Esophagus mucosa (tissue), 1 donor: Measurements from ENCODE around the gene KCNE4. TPM values are rescaled to one million over a fixed set of nuclear protein-coding genes. Genes with fewer than 3 reads are reported as not detected.

Experiments
- ATAC-seq: fragments of 200-7000 bp; cut with Tn5 transposase; one replicate; pipeline ENCODE4 v1.9.1; 2020
- total RNA-seq: library from RNA; stranded (reverse); gene quantifications from one replicate; pipeline ENCODE4 v1.2.4, GENCODE V29; 2023
- donor health status: DM: yes; HTN: yes; CAD: no.

The KCNE4 gene
- total RNA-seq, 1 donor from 2014 or later = 0.12 TPM

DNA sequence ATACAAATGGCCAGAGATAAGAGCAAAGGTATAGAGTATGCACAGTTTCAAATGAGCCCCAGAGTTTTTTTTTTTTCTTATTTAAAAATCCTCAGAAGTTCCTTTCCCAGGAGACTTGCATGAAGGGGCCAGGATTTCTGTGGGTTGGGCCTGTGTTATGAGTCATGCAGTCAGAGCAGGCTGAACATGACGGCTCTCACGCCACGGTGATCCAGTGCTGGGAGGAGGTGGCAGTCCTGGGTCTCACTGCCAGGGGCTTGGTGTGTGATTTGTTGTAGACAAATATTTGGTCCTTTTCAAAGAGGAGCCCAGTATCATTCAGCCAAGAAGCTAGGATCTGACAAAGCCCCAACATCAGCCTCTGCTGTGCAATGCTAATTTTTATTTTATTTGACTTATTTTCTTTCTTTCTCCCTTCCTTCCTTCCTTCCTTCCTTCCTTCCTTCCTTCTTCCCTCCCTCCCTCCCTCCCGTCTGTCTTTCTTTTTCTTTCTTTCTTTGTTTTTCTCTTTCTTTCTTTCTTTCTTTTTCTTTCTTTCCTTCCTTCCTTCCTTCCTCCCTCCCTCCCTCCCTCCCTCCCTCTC, 10.4 kb upstream of the KCNE4 start:
- ATAC-seq = peak; percentile 79

DNA sequence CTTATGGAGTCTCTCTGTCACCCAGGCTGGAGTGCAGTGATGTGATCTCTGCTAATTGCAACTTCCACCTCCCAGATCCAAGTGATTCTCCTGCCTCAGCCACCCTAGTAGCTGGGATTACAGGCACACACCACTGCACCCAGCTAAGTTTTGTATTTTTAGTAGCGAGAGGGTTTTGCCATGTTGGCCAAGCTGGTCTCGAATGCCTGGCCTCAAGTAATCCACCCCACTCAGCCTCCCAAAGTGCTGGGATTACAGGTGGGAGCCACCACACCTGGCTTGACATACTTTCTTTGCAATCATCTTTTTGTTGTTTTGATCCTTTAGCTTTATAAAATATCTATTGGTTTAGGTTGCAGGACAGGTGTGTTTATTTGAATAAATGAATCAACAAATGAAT, 9.7 kb upstream of the KCNE4 start:
- ATAC-seq = no peak

DNA sequence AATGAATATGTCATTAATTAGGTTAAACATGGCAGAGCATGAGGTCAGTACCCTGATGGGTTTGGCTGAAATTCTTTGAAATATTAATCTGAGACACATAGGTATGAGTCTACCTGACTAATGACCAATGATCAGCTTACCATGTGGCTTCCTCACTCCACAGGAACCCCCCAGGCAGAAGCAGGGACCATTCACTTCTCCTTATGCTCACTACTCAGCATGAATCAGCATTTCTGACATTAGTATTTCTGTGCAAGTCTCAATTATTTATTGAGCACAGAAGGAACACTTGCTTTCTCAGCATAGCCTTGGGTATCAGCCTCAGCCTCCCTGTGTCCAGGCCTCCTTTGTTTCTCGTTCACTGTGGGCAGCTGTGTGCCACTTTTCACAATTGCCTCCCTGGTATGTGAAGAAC, 9.3 kb upstream of the KCNE4 start:
- ATAC-seq = peak; percentile 29

DNA sequence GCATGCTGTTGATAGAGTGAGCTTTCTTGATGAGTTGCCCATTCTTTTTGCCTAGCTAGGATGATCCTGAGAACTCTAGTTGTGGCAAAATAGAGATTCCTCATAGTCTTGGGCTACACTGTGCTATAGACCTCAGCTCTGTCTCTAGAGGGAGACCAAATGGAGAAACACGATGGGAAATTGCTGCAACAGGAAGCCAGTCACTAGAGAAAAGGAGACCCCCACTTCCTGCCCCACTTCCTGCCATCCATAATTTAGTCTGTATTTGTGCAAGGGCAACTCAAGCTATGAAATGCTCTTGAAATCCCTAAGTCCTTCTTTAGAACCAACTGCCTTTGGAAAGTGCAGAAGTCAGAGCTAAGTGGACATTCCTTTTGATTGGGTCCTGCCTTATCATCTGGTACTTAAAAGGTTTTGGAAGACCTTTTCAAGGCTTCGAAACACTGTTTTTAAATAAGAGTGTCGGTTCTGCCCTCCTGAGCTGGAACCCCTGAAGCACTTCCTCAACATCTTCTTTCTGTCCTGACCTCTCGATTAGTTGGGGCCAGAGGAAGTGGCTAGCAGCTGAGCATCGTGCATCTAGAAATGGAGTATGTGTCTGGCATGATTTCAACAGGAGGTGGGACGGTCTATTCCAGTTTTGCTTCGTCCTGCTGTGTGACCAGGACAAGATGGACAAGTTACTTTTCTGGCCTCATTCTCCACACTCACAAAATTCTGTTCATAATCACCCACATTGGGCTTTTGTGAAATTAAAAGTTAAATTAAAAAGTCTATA, 8.6 kb upstream of the KCNE4 start:
- ATAC-seq = no peak

DNA sequence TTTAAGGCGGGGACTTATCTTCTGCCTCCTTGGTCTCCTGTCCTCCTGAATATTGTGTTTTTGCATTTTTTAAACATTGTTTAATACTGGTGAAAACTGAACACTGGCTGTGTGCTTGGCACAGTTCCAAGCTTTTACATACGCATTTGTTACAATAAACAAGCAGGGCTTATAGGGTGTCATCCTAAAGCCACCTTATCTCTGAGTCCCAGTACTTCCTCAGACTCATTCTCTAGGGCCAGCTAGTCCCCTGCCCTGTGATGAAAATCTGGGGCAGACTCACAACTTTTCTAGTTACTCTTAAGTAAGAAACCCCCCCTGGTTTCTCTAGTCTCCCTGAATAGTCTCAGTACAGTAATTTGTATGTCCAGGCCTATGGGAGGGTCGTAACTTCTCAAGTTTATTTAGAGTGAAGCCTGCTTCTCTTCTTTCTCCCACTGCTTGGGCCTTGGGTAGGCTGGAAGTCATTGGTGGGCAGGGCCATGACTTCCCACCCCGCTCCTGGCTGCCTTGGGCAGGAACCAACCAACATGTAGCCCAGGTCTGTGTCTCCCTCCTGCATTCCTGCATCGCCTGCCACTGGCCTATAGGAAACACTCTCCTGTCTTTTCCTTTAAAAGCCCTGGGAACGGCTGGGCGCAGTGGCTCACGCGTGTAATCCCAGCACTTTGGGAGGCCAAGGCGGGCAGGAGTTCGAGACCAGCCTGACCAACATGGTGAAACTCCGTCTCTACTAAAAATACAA, 7.7 kb upstream of the KCNE4 start:
- no peak for ATAC-seq

DNA sequence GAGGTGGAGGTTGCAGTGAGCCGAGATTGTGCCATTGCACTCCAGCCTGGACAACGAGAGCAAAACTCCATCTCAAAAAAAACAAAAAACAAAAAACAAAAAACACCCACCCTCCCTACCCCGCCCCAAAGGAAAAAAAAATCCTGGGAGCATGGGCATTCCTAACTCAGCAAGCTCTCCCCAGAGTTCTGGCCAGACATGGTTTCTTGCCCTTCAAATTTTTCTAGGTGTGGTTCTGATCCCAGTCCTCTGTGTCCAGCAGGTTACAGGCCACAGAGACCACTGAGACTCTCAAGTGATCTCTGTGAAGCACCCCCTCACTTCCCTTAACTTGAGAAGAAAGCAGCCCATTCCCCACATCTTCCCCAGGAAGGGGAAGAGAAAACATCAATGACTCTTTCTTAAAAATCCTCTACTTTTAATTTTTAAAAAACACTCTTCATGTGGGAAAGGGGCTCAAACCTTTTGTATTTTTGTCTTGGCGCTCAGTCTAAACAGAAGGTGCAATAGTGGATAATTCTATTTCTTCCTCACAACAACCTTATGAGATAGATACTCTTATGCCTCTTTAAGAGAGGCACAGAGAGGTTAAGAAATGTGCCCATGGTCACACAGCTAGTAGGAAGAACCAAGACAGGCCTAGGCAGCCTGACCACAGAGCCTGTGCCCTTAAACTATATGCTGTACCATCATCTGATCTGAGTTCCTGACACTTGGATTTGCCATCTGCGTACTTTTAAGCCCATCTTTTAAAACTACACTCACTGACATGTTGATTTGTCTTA, 6.9 kb upstream of the KCNE4 start:
- no peak for ATAC-seq

DNA sequence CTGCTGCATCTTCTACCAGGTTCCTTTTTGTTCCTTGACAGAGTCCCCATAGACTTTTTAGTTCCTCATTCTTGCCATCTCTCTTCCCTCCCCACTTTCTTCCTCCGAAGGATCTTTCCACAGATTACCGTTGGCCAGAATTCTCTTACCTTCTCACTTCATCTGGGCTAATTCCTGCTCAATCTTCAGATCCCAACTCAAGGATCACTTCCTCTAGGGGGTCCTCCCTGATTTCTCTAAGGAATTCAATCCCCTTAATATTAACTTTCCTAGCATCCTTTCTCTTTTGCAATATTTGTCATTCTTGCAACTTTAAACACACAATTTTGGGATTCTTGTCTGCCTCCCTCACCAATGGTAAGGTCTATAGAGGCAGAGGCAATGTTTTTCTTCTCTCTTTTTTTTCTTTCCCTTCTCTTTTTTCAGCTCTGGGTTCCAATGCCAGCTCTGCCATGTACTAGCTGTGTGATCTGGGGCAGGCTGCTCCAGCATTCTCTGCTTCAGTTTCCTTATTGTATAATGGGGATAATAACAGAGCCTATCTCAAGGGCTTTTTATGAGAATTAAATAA, 5.4 kb upstream of the KCNE4 start:
- ATAC-seq = no peak

DNA sequence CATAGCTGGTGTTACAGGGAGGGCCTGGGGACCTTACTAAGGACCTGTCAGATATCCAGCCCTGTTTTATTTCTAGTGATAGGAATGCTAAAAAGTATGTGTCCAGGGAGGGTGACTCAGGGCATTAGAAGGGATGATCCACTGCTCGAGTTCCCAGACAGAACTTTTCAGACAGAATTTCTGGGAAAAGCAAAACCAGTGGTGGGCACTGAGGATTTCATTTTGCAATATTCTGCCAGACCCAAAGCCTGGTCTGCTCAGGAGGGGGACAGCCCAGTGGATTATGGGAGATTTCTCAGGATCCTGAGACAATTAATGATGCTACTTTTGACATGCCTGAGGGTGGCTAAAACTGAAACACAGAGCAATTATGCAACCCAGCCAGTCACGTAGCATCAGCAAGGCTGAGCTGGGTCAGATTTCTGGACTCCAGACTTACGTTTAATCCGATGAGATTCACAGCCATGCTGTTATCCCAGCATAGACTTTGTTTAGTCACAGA, 4.7 kb upstream of the KCNE4 start:
- no peak for ATAC-seq

DNA sequence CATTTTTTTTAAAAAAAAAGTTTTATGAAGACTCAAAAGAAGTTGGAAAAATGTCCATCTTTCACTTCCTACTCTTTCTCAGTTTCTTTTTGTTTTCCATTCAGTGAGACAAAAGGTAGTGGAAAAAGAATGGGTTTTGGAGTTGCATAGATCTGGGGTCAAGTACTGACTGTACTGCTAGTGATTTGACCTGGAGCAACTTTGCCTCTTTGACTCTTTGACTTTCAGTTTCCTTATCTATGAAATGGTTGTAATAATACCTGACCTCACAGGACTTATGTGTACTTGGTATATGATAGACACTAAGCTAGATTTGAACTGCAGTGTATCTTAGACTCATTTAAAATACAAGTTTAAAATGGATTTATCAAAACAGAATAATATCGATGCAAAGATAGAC, 3.5 kb upstream of the KCNE4 start:
- ATAC-seq = no peak

DNA sequence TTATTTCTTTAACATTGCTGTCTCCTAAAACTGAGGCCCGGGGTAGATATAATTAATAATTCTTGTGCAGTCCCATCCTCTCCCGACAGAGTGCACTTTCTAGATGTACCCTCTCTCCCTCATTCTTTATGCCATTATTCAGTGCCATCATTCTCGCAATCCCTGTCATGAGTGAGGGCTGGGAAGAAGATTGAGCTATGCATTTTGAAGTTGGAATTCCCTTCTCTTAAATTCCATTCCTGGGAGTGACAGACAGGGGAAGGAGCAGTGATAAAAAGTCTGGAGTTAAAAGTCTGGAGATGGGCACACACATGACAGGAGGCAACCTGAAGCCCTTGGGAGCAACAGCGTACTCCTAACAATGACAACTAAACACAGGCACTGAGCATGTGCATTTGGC, 2.6 kb upstream of the KCNE4 start:
- no peak for ATAC-seq

DNA sequence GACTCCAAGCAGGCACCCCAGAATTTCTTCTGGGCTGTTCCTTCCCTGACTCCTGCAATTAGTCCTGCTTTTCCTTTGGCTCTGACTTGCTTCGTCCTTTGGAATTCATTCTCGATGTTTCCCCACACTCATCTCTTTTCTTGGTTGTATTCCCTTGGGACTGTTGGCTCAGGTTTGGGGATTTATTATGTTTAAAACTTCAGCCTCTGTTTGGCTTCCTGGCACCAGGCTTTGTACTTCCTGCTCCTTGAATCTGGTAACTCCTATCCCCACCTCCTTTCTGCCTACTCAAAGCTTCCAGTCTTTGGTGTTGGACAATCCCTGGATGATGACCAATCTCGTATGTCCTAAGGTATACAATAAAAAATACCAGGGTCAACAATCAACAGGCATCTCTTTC, 1.8 kb upstream of the KCNE4 start:
- no peak for ATAC-seq

DNA sequence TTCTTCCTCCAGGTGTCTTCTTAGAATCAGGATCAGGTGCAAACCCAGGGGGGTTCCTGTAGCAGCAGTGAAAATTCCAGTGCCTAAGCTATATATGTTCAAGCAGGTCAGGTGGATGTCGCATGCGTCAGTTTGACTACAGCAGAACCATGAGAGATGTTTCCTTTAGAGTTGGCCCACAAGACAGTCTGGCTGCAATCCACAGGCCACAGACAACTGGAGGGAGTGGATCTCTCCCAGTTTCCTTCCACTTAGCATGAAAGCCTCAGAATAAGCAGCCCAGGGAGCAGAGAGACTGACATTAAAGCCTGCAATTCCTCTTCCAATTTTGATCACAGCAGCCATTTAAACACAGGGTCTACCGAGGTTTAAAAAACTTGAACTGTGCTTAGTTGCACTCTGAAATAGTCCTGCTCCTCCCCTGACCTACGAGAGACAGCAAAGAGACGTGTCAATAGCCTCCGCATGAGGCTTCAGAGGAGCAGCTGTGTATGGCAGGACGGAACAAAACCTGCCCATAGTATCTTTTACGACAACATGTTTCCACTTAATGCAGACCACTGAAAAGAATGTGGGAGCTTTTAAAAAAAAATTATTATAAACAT, 988 bp upstream of the KCNE4 start:
- no peak for ATAC-seq

DNA sequence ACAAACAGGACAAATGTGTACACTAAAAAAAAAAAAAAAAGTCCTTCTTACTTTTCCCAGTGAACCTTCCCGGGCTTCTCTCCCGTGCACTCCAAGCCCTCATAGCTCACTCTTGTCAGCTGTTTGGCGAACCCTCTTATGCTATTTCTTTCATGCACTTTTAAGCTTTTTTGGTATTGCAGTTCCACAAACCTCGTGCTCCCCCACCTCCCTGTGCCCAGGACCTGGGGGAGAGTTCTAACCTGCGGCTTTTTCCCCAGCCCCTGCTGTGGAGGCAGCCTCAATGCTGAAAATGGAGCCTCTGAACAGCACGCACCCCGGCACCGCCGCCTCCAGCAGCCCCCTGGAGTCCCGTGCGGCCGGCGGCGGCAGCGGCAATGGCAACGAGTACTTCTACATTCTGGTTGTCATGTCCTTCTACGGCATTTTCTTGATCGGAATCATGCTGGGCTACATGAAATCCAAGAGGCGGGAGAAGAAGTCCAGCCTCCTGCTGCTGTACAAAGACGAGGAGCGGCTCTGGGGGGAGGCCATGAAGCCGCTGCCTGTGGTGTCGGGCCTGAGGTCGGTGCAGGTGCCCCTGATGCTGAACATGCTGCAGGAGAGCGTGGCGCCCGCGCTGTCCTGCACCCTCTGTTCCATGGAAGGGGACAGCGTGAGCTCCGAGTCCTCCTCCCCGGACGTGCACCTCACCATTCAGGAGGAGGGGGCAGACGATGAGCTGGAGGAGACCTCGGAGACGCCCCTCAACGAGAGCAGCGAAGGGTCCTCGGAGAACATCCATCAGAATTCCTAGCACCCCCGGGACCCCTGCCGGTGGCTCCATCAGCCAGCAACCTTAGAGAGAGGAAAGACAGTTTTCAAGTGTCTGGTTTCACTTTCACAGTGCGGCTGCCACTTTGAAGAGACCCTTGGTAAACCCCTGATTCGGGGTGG, 826 bp downstream of the KCNE4 start:
- no peak for ATAC-seq

DNA sequence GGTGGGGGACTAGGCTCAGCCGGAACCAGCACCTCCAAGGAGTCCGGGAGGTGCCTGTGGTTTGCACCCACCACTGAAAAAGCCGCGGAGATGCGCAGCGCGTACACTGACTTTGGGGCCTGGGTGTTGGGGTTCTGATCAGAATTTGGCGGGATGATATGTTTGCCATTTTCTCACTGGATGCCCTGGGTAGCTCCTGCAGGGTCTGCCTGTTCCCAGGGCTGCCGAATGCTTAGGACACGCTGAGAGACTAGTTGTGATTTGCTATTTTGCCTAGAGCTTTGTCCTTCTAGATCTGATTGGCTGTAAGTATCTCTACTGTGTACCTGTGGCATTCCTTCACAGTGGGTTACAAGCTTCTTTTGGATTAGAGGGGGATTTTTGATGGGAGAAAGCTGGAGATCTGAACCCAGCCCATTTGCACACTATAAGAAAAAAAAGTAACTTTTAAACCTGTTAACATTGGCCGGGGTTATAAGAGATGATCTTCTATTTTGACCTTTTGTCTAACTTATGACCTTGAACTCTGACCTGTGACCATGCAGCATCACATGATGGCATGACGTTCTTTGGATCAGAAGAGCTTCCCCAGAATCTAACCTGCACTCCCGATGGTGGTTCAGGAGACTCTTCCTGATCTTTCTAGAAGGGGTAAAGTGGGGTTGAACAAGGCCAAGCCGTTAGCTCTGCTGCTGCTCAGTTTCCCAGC, 1.6 kb downstream of the KCNE4 start:
- no peak for ATAC-seq

DNA sequence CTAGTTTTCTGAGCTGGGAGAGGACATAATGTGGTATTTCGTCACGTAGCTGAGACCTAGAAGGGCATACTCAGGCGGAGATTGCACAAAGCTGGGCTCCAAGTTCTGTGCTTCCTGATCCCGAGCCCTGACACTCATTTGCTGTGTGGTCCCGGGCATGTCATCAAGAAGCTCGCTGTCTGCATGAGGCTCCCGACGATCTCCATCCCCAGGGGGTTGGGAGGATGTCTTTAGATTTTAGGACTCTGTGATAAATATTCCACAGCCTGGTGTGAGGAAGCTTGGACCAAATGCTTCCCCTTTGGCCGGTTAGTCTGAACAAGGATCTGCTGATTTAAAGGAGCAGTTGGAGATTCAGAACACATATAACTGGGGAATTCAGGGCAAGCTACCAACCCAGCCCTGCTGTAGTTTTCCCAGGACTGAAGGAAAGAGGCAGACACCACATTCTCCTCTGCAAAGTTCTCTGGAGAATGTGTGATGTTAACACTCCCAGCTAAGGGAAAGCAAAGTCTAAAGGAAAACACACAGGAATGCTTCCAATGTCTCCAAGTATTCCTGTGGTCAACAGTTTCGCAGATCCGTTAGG, 2.3 kb downstream of the KCNE4 start:
- no peak for ATAC-seq

DNA sequence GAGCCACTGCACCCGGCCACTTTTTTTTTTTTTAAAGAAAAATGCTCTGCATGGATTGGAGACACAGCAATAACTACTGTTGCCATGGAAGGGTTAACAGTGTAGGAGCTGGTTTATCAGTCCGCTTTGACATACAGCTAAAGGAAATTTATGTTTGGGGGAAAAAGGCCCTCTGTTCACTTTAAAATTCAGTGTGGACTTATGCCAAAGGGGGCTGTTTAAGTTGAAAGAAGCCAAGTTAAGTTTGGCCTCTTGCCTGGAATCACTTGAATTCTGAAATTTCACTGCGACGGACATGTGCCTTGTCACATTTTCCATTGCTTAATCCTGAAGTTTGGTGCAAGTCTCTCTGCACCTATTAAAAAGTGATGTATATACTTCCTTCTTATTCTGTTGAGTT, 3.1 kb downstream of the KCNE4 start:
- no peak for ATAC-seq

DNA sequence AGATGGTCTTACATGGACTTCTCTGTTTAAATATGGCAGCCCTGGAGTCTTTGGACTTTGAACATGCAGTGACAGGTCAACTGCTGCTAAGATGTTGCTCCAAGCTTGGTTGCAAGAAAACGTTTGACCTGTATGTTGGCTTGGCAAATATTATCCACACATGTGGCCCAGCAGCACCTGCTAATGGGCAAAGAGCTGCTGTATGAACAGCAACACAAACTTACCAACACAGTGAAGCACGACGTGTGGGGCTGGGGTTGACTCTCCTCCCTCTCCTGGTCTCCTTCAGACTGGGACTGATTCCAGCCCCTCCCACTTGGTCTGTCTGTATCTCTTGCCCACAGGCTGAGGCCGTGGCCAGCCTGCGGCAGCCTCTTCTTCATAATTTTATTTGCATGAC, 3.8 kb downstream of the KCNE4 start:
- ATAC-seq = no peak

DNA sequence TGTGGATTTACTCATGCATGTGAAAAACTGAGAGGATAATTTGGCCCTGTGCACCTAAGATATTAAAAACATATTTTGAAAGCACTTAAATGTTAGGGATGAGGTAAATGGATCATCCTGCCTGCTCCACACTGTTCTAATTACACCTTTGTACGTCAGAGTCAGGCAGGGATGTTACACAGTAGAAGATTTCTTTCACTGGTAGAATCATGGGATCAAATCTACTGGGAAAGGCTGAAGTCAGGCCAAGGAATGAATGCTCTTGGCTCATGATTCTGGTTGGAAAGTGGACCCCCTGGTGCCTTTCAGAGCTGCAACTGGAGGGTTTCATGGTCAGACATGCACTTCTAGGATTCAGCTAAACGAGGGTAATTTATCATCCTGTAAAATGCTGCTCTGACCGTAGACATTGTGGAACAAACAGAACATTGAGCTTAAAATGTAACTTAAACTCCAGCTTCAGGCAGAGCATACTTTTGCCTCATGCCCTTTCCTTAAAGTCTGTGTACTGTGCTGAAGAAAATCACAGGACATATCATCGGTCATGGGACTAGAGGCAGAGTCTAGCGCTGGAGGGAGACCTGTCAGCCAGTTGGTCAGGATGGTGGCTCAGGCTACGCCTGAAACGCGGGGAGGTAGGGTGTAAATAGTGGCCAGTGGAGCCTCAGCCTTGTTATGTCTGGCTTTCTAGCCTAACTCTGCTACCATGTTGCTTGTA, 4.9 kb downstream of the KCNE4 start:
- ATAC-seq = no peak

DNA sequence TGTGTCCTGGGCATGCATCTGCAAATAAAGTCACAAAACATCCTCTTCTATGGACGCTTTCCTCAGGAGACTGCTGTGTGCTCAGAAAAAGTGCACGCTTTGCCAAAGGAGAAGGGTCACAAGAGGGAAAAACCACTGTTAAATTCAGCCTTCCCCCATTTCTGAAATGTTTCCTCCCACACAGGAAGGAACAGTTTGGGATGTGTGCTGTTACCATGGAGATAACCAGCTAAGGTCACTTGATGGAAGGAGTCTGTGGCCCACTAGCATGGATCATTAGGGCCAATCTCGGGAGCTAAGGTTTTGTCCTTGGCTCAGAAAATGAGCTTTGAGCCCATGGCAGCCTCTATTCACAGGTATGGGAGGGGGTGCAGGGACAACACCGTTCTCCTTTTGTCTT, 5.6 kb downstream of the KCNE4 start:
- no peak for ATAC-seq
